BE2C (cell line): ENCODE results near the gene TIAL1.
"Not testable (repeated sequence)": the region's sequence is repeated elsewhere in the genome, so short reads cannot be mapped to it uniquely, and the experiment has no call there.

ENCODE experiments used
- DNase-seq: peaks from one replicate; pipeline ENCODE4 v3.0.0-alpha.2; 2020
- H3K27me3 ChIP-seq: fragments of 250-450 bp; sonication (Bioruptor Pico); 2 replicates; pipeline ENCODE4 v1.5.1; 2020; ENCODE audit warnings: mild to moderate bottlenecking
- H3K36me3 ChIP-seq: fragments of 250-450 bp; sonication (Bioruptor Pico); 2 replicates; pipeline ENCODE4 v1.5.1; 2020; ENCODE audit warnings: mild to moderate bottlenecking
- H3K4me1 ChIP-seq: fragments of 250-450 bp; sonication (Bioruptor Pico); 2 replicates; pipeline ENCODE4 v1.5.1; 2020
- H3K4me3 ChIP-seq: 2 replicates; pipeline ENCODE4 v1.5.1; 2011; ENCODE audit warnings: low read depth, low read length
- H3K9me3 ChIP-seq: fragments of 250-450 bp; sonication (Bioruptor Pico); 2 replicates; pipeline ENCODE4 v1.5.1; 2020
- CTCF ChIP-seq: IDR thresholded peaks from 2 replicates; pipeline ENCODE4 v1.5.1; 2012; ENCODE audit warnings: mild to moderate bottlenecking, low read depth, low read length

TIAL1 gene

DNA sequence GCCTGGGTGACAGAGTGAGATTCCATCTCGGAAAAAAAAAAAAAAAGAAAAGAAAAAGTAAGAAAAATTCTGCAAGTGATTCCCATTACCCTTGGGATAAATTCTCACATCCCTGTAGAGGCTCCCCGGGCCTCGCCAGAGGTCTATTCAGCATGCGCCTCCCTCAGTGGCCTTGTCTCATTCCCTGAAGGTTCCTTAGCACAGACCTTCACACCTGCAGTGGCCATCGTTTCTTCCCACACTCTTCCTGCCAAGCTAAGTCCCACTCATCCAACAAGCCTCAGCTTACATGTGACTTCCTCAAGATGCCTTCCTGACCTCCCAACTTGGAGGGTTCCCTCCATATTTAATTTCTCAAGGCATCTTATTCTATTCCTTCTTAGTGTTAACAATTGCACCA lies 33.5 kb upstream of the TIAL1 start:
- TF ChIP-seq CTCF: no peak
- Histone ChIP-seq H3K4me1 (no peaks in the 10 kb centered on the region), H3K4me3 (no peak overlapping the region), H3K9me3 (no peaks in the 10 kb centered on the region; the same call in 1 of the 2 replicates), H3K36me3 (no peaks in the 10 kb centered on the region), H3K27me3 (no peaks in the 10 kb centered on the region)
- DNase-seq: no peak

- peaks cover 4% of the 10 kb centered on the region for H3K4me1 ChIP-seq
- H3K36me3 ChIP-seq: no peaks in the 10 kb centered on the region
- no peak for DNase-seq
- TF ChIP-seq CTCF: no peak
- H3K4me3 ChIP-seq: no peak overlapping the region
- no peaks in the 10 kb centered on the region; the same call in 1 of the 2 replicates for H3K9me3 ChIP-seq
- H3K27me3 ChIP-seq: no peaks in the 10 kb centered on the region
These were observed 29.0 kb upstream of the TIAL1 start for GRCh38 chr10:119625570-119626280.

DNA sequence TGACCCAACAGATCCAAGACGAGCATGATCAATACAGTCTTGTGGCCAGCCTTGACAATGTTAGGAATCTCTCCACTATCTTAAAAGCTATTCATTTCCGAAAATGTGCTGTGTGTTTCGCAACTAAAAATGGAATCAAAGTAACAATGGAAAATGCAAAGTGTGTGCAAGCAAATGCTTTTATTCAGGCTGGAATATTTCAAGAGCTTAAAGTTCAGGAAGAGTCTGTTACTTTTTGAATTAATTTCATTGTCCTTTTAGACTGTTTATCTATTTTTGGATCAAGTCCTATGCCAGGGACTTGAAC lies 24.3 kb upstream of the TIAL1 start:
- Histone ChIP-seq H3K27me3 (no peaks in the 10 kb centered on the region), H3K9me3 (no peaks in the 10 kb centered on the region; the same call in 1 of the 2 replicates), H3K4me1 (peaks cover 20% of the 10 kb centered on the region), H3K4me3 (no peak overlapping the region), H3K36me3 (no peaks in the 10 kb centered on the region)
- TF ChIP-seq CTCF: no peak
- no peak for DNase-seq

GRCh38 chr10:119620241-119621077 lies 23.7 kb upstream of the TIAL1 start:
- Histone ChIP-seq H3K4me3 (no peak overlapping the region), H3K36me3 (no peaks in the 10 kb centered on the region), H3K27me3 (no peaks in the 10 kb centered on the region), H3K9me3 (no peaks in the 10 kb centered on the region), H3K4me1 (peaks cover 20% of the 10 kb centered on the region)
- DNase-seq: no peak
- no peak for TF ChIP-seq CTCF

DNA sequence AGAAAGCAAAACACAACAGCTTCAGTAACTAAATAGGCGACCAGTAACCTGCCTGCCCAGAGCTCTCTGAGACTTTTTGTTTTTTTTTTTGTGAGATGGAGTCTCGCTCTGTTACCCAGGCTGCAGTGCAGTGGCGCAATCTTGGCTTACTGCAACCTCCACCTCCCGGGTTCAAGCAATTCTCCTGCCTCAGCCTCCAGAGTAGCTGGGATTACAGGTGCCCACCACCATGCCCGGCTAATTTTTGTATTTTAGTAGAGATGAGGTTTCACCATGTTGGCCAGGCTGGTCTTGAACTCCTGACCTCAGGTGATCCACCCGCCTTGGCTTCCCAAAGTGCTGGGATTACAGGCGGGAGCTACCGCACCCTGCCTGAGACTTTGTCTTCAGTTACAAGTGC lies 23.0 kb upstream of the TIAL1 start:
- peaks cover 20% of the 10 kb centered on the region for H3K4me1 ChIP-seq
- H3K27me3 ChIP-seq, DNase-seq, H3K36me3 ChIP-seq, H3K9me3 ChIP-seq, H3K4me3 ChIP-seq: not testable (repeated sequence)

GRCh38 chr10:119619215-119619614 lies 22.5 kb upstream of the TIAL1 start:
- no peak overlapping the region for H3K4me3 ChIP-seq
- H3K9me3 ChIP-seq: no peaks in the 10 kb centered on the region
- no peaks in the 10 kb centered on the region for H3K36me3 ChIP-seq
- no peak for DNase-seq
- no peaks in the 10 kb centered on the region for H3K27me3 ChIP-seq
- H3K4me1 ChIP-seq: peaks cover 20% of the 10 kb centered on the region
- no peak for TF ChIP-seq CTCF
